ENCODE results near the gene SLC27A1. TPM values are rescaled to one million over a fixed set of nuclear protein-coding genes. Genes with fewer than 3 reads are reported as not detected.

The SLC27A1 gene
- total and polyA plus RNA-seq, 2 experiments from 2014 or later: 3.5 to 11.6 TPM

GRCh38 chr19:17484520-17485185 is 14.3 kb downstream of the SLC27A1 start:
- no peak for TF ChIP-seq JUNB (IDR thresholded peaks at IDR 0.05; ENCODE audit: unreplicated experiment)
- TF ChIP-seq, protein P1, sequence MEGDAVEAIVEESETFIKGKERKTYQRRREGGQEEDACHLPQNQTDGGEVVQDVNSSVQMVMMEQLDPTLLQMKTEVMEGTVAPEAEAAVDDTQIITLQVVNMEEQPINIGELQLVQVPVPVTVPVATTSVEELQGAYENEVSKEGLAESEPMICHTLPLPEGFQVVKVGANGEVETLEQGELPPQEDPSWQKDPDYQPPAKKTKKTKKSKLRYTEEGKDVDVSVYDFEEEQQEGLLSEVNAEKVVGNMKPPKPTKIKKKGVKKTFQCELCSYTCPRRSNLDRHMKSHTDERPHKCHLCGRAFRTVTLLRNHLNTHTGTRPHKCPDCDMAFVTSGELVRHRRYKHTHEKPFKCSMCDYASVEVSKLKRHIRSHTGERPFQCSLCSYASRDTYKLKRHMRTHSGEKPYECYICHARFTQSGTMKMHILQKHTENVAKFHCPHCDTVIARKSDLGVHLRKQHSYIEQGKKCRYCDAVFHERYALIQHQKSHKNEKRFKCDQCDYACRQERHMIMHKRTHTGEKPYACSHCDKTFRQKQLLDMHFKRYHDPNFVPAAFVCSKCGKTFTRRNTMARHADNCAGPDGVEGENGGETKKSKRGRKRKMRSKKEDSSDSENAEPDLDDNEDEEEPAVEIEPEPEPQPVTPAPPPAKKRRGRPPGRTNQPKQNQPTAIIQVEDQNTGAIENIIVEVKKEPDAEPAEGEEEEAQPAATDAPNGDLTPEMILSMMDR (conservative IDR thresholded peaks at IDR 0.05; ENCODE audit: low read depth in 2 of 2): no peak
- no peak for TF ChIP-seq REST (IDR thresholded peaks at IDR 0.05; ENCODE audit: unreplicated experiment)
- no peak for TF ChIP-seq EZH2 (IDR thresholded peaks at IDR 0.05; ENCODE audit: low read depth, unreplicated experiment)
- no peak for TF ChIP-seq CREB1 (CRISPR knock-in tag; IDR thresholded peaks at IDR 0.05; ENCODE audit: low read depth)
- TF ChIP-seq ZNF114 (CRISPR knock-in tag; IDR thresholded peaks at IDR 0.05): no peak
- no peak for TF ChIP-seq ETS1 (IDR thresholded peaks at IDR 0.05)
- TF ChIP-seq NANOG (IDR thresholded peaks at IDR 0.05; ENCODE audit: borderline replicate concordance): no peak
- TF ChIP-seq EZH2phosphoT487 (IDR thresholded peaks at IDR 0.05; ENCODE audit: unreplicated experiment): no peak
- Histone ChIP-seq H3K4me1 (ENCODE audit: insufficient read depth) (peaks cover 13% of the 10 kb centered on the region; the same call in 1 of the 2 replicates), H3K27ac (ENCODE audit: low read depth) (no peak overlapping the region), H3K27me3 (ENCODE audit: insufficient read depth) (no peaks in the 10 kb centered on the region), H3K36me3 (ENCODE audit: insufficient read depth) (no peaks in the 10 kb centered on the region), H4K20me1 (replicated peaks; ENCODE audit: insufficient read depth) (no peaks in the 10 kb centered on the region), H3K4me3 (no peak overlapping the region), H3K9me2 (ENCODE audit: insufficient read depth) (no peaks in the 10 kb centered on the region), H3F3A (replicated peaks; ENCODE audit: low read depth) (peaks cover 10% of the 10 kb centered on the region), H3K4me2 (no peak overlapping the region), H2AFZ (no peak overlapping the region), H3K79me2 (replicated peaks; ENCODE audit: insufficient read depth) (no peaks in the 10 kb centered on the region)
- H3K36me3 Mint-ChIP-seq (ENCODE audit: low read depth): no peaks in the 10 kb centered on the region
- H3K9me3 Mint-ChIP-seq: no peaks in the 10 kb centered on the region; the same call in 2 of the 3 replicates
- peak; percentile 60 for DNase-seq (ENCODE audit: low spot score)
- no peak overlapping the region; the same call in 2 of the 3 replicates for H3K4me3 Mint-ChIP-seq
- H3K27me3 Mint-ChIP-seq (ENCODE audit: insufficient read depth, low read depth, poor library complexity): peaks cover 24% of the 10 kb centered on the region
- H3K27ac Mint-ChIP-seq: no peak overlapping the region
- peaks cover 24% of the 10 kb centered on the region for H3K4me1 Mint-ChIP-seq
- no peak for ATAC-seq
